GM12872 (cell line): Measurements from ENCODE around the gene HEMGN.

Experiments
- CTCF ChIP-seq: IDR thresholded peaks from 3 replicates; pipeline ENCODE4 v1.5.1; 2011; ENCODE audit warnings: low read depth, mild to moderate bottlenecking, low read length, moderate library complexity; ENCODE audit not compliant: insufficient read depth

The HEMGN gene

GRCh38 chr9:97895211-97895610 lies 42.8 kb downstream of the HEMGN start:
- no peak for TF ChIP-seq CTCF

GRCh38 chr9:97892421-97892820 lies 45.6 kb downstream of the HEMGN start:
- no peak for TF ChIP-seq CTCF

- no peak for TF ChIP-seq CTCF
These were observed 46.2 kb downstream of the HEMGN start for GRCh38 chr9:97891736-97892135.

- peak; percentile 82 for TF ChIP-seq CTCF
These were observed 47.8 kb downstream of the HEMGN start for GRCh38 chr9:97889941-97890887.

- TF ChIP-seq CTCF, result no peak
These were observed 57.6 kb downstream of the HEMGN start for GRCh38 chr9:97880336-97880735.
